ENCODE results near the gene SLC25A12. TPM values are rescaled to one million over a fixed set of nuclear protein-coding genes. Genes with fewer than 3 reads are reported as not detected.

Gene SLC25A12
- total and polyA plus RNA-seq, 2 donors (not counting 3 experiments of a cell fraction or from before 2014, with no cell fraction given), result 13.6 to 17.1 TPM

DNA sequence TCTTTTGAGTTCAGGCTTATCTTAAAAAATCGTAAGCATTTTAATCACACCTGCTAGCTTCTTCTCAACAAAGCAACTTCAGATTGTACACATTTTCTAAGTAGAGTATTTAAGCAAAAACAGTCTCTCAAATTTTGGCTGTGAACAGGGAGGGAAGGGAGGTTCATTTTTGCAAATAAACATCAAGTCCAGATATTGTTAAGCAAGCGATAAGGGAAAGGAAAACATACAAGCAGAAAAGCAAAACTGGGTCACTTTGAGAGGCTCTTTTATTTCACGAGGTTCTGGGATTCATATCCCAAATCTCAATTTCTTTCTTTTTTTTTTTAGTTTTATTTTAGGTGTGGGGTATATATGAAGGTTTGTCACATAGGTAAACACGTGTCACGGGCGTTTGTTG lies 79.9 kb downstream of the SLC25A12 start:
- H3K27me3 ChIP-seq (ENCODE audit: control insufficient read depth in 2 of 2, insufficient read depth in 2 of 2, low read length in 2 of 2), result no peaks in the 10 kb centered on the region
- TF ChIP-seq MAX (IDR thresholded peaks at IDR 0.05; ENCODE audit: insufficient read depth, insufficient read length), result no peak
- TF ChIP-seq MYC (IDR thresholded peaks at IDR 0.05; ENCODE audit: low read depth, low read length), result no peak
- TF ChIP-seq GATA2 (IDR thresholded peaks at IDR 0.05; ENCODE audit: insufficient read depth, insufficient read length, low read depth, low read length), result no peak
- no peak for TF ChIP-seq POLR2AphosphoS5 (IDR thresholded peaks at IDR 0.05; ENCODE audit: insufficient read depth, low read depth, low read length)
- no peak for TF ChIP-seq EZH2 (IDR thresholded peaks at IDR 0.05; ENCODE audit: borderline replicate concordance, low read depth, low read length, severe bottlenecking)
- TF ChIP-seq CTCF (IDR thresholded peaks at IDR 0.05; ENCODE audit: extremely low read depth in 1 of 2, insufficient read depth in 1 of 2, low read depth in 1 of 2, low read length in 2 of 2), result no peak
- no peak for TF ChIP-seq POLR2A (IDR thresholded peaks at IDR 0.05; ENCODE audit: low read depth, low read length)
- no peak for TF ChIP-seq JUN (IDR thresholded peaks at IDR 0.05; ENCODE audit: borderline replicate concordance, insufficient read depth, insufficient read length, low read depth)
- TF ChIP-seq FOS (IDR thresholded peaks at IDR 0.05; ENCODE audit: borderline replicate concordance, insufficient read depth, low read length), result no peak
- H2AFZ ChIP-seq (ENCODE audit: low read depth, low read length), result no peak overlapping the region
- H3K4me3 ChIP-seq (replicated peaks in 1 of 3; ENCODE audit: insufficient read depth in 1 of 3, low read depth in 1 of 3, low read length in 3 of 3), result no peak overlapping the region
- no peaks in the 10 kb centered on the region for H4K20me1 ChIP-seq (replicated peaks; ENCODE audit: control insufficient read depth, extremely low read depth, insufficient read depth, low read length)
- no peak overlapping the region for H3K9ac ChIP-seq (replicated peaks; ENCODE audit: extremely low read depth, insufficient read depth, low read length)
- DNase-seq (ENCODE audit: low read depth, low spot score) (no peak), FAIRE-seq (no peak)
- no TSS peak for BruUV-seq (replicated peaks)
- ChIA-PET CTCF (interaction anchor here (4.8 kb wide), 1 partner anchor 313 kb away, joined by 32 read pairs; no protein-coding TSS in a partner anchor), POLR2A (no interaction called here)
- no peaks in the 10 kb centered on the region for H3K36me3 ChIP-seq (ENCODE audit: control insufficient read depth in 2 of 2, extremely low read depth in 1 of 2, insufficient read depth in 2 of 2, low read length in 2 of 2)
- H3K27ac ChIP-seq (ENCODE audit: insufficient read depth, low read depth, low read length), result no peak overlapping the region
- H3K9me3 ChIP-seq (replicated peaks; ENCODE audit: control insufficient read depth, insufficient read depth, low read length), result no peaks in the 10 kb centered on the region
- dilution Hi-C loops (cut with MboI; ENCODE audit: extremely low pct_ligation_motif_present, low sequenced_read_pairs) (no loop called here), intact Hi-C loops (cut with micrococcal nuclease) (loop anchor here (5.0 kb wide), 1 partner anchor 108 kb away; the partner anchor contains the start of gene HAT1)
- H3K4me2 ChIP-seq (ENCODE audit: insufficient read depth, low read length), result no peak overlapping the region
- no peaks in the 10 kb centered on the region for H3K79me2 ChIP-seq (ENCODE audit: control insufficient read depth, insufficient read depth, low read length)
- no peaks in the 10 kb centered on the region for H3K9me1 ChIP-seq (replicated peaks; ENCODE audit: control insufficient read depth, extremely low read depth, insufficient read depth, low read length)
- no peaks in the 10 kb centered on the region for H3K4me1 ChIP-seq (ENCODE audit: control insufficient read depth, extremely low read depth, insufficient read depth, low read length)
